HEK293T (cell line): Measurements from ENCODE around the gene AHCTF1.
"Not testable (repeated sequence)": the region's sequence is repeated elsewhere in the genome, so short reads cannot be mapped to it uniquely, and the experiment has no call there.

Experiments used
- CTCF ChIA-PET: fragments of 350-600 bp; formaldehyde crosslinking; extraction: SDS; loops from one replicate; lab custom pipeline; 2021; ENCODE audit warnings: antibody characterized with exemption, inconsistent platforms; lab: Yijun Ruan, JAX
- POLR2A ChIA-PET: fragments of 350-600 bp; formaldehyde crosslinking; extraction: SDS; loops from one replicate; lab custom pipeline; 2020; ENCODE audit warnings: antibody characterized with exemption, inconsistent platforms; lab: Yijun Ruan, JAX
- DNase-seq: peaks from one replicate; pipeline ENCODE4 v3.0.0; 2012; ENCODE audit warnings: mixed read lengths; ENCODE audit errors: extremely low spot score
- ARNT ChIP-seq: fragments of 450-650 bp; IDR thresholded peaks from 2 replicates; pipeline ENCODE4 v1.6.1; 2017; ENCODE audit warnings: mild to moderate bottlenecking
- BHLHE40 ChIP-seq: fragments of 450-650 bp; IDR thresholded peaks from 2 replicates; pipeline ENCODE4 v1.6.1; 2016; ENCODE audit warnings: mild to moderate bottlenecking, moderate library complexity, borderline replicate concordance
- CTBP1 ChIP-seq: fragments of 450-650 bp; IDR thresholded peaks from 2 replicates; pipeline ENCODE4 v1.6.1; 2016; ENCODE audit warnings: borderline replicate concordance
- ELF4 ChIP-seq: fragments of 450-650 bp; IDR thresholded peaks from 2 replicates; pipeline ENCODE4 v1.6.1; 2017; ENCODE audit warnings: antibody characterized with exemption
- FOXA1 ChIP-seq: fragments of 450-650 bp; IDR thresholded peaks from 2 replicates; pipeline ENCODE4 v1.6.1; 2016; ENCODE audit warnings: mild to moderate bottlenecking
- FOXK2 ChIP-seq: fragments of 450-650 bp; IDR thresholded peaks from 2 replicates; pipeline ENCODE4 v1.6.1; 2016; ENCODE audit warnings: mild to moderate bottlenecking
- FOXM1 ChIP-seq: fragments of 450-650 bp; IDR thresholded peaks from 2 replicates; pipeline ENCODE4 v1.6.1; 2017; ENCODE audit warnings: mild to moderate bottlenecking, borderline replicate concordance
- HDGF ChIP-seq: fragments of 450-650 bp; IDR thresholded peaks from 2 replicates; pipeline ENCODE4 v1.6.1; 2017; ENCODE audit warnings: antibody characterized with exemption, borderline replicate concordance
- L3MBTL2 ChIP-seq: fragments of 450-650 bp; conservative IDR thresholded peaks from 2 replicates; pipeline ENCODE4 v1.6.1; 2016; ENCODE audit warnings: mild to moderate bottlenecking
- LEF1 ChIP-seq: fragments of 450-650 bp; IDR thresholded peaks from 2 replicates; pipeline ENCODE4 v1.6.1; 2017; ENCODE audit warnings: mild to moderate bottlenecking, borderline replicate concordance
- NFRKB ChIP-seq: fragments of 450-650 bp; IDR thresholded peaks from 2 replicates; pipeline ENCODE4 v1.6.1; 2016; ENCODE audit warnings: mild to moderate bottlenecking, moderate library complexity
- PKNOX1 ChIP-seq: fragments of 450-650 bp; IDR thresholded peaks from 2 replicates; pipeline ENCODE4 v1.6.1; 2016
- SP1 ChIP-seq: fragments of 450-650 bp; IDR thresholded peaks from 2 replicates; pipeline ENCODE4 v1.6.1; 2017
- SUZ12 ChIP-seq: fragments of 450-650 bp; IDR thresholded peaks from 2 replicates; pipeline ENCODE4 v1.6.1; 2016; ENCODE audit warnings: mild to moderate bottlenecking
- TARDBP ChIP-seq: fragments of 450-650 bp; IDR thresholded peaks from 2 replicates; pipeline ENCODE4 v1.6.1; 2016
- ZNF384 ChIP-seq: fragments of 450-650 bp; IDR thresholded peaks from 2 replicates; pipeline ENCODE4 v1.6.1; 2016

AHCTF1 gene

DNA sequence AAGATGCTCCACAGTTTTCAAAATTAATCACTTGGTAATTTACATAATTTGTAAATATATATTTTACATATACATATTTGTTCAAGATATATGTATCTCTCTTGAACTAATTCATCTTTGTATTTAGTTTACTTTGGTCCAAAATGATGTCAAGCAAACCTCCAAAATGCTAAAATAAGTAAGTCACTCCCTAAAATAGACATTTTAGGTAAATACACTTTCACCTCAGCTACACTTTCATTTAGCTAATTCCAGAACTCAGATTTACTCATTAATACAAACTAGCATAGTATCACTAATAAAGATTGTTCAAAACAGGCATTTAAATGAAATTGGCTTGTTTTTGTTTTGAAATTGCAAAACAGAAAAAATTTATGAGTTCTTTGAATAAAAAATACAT lies 40.6 kb downstream of the AHCTF1 start:
- no peak for DNase-seq
- CTCF ChIA-PET = no interaction called here
- TF ChIP-seq ZNF384 = no peak
- no peak for TF ChIP-seq ELF4
- POLR2A ChIA-PET = no interaction called here

GRCh38 chr1:246888522-246888921 lies 43.2 kb downstream of the AHCTF1 start:
- DNase-seq = no peak

DNA sequence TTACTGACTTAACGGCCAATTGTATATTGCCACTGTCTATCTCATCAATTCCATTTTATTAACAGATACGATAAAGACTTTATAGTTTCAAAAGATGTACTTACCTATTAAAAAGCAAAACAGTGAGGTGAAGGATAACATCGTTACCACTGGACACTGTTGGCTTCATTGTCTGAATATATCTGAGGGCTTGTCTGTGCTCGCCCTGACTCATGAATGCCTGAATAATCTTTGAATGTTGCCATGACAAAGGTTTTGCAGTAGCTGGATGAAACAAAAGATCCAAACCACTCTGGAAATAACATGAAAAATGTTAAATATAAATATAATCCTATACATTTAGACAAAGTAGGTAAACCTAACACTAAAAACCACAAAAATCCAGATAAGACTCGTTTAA lies 46.4 kb downstream of the AHCTF1 start:
- CTCF ChIA-PET, DNase-seq, POLR2A ChIA-PET: not testable (repeated sequence)

More at GRCh38 chr1:246888522-246888921, 43.2 kb downstream of the AHCTF1 start:
- CTCF ChIA-PET = no interaction called here
- no peak for TF ChIP-seq L3MBTL2
- no peak for TF ChIP-seq BHLHE40
- TF ChIP-seq NFRKB = no peak
- TF ChIP-seq SP1 = no peak
- no peak for TF ChIP-seq HDGF
- TF ChIP-seq ELF4 = no peak
- POLR2A ChIA-PET = no interaction called here

GRCh38 chr1:246878551-246878950 lies 53.2 kb downstream of the AHCTF1 start:
- ChIA-PET POLR2A (no interaction called here), CTCF (no interaction called here)
- DNase-seq = no peak
- TF ChIP-seq FOXK2 (no peak), ZNF384 (no peak), LEF1 (no peak), TARDBP (no peak), HDGF (no peak), FOXA1 (no peak), PKNOX1 (no peak), SUZ12 (no peak), CTBP1 (no peak), L3MBTL2 (no peak)

DNA sequence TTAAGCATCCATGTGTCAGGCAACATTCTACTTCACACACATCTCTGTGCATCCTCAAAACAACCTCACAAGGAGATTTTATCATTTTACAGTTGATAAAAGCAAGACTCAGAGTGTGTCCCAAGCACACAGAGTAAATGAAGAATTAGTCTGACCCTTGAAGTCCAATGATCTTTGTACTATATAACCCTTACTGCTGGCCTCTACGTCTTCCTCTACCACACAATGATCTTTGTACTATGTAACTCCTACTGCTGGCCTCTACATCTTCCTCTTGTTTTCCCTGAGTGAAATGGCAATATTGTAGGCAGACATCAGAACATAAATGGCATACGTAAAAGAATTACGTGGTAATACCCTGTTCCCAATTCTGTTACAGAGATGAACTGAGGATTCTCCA lies 55.3 kb downstream of the AHCTF1 start:
- ChIA-PET CTCF (no interaction called here), POLR2A (no interaction called here)
- TF ChIP-seq LEF1 (no peak), HDGF (no peak), FOXM1 (no peak), CTBP1 (no peak), FOXA1 (no peak), L3MBTL2 (no peak), PKNOX1 (no peak), FOXK2 (no peak), NFRKB (no peak), TARDBP (no peak), BHLHE40 (no peak), ARNT (no peak), SUZ12 (no peak), ZNF384 (no peak), ELF4 (no peak)
- no peak for DNase-seq

DNA sequence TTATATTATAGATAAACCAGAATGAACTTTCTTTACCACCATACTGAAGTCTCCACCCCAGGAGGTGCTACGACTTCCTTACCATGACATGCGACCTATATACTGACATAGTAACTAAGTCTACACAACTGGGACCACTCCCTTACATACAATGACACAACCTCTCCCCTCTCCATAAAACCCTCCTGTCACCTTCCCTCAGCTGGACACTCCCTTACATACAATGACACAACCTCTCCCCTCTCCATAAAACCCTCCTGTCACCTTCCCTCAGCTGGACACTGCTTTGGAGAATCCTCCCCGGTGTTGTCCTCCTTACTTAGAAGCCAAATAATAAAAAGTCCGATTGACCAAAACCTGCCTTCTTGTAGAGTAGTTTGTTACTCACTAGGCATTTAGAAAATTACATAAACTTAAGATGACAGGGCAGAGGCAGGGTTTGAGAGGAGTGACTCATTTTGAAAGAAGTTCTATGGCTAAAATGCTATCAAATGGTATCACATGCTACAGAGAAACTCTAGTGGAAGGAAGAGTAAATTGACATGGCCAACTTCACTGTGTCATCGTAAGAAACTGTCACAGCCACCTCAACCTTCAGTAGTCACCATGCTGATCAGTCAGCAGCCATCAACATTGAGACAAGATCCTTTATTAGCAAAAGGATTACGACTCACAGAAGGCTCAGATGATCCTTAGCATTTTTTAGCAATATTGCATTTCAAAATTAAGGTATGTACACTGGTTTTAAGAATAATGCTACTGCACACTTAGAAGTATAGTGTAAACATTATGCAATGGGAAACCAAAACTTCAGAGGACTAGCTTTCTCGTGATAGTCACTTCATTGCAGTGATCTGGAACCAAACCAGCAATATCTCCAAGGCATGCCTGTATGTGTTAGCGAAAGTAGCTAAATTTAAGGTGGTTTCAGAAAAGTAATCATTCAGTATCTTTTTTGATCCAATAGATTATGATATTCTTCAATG lies 56.4 kb downstream of the AHCTF1 start:
- ChIA-PET POLR2A (no interaction called here), CTCF (no interaction called here)
- DNase-seq = no peak
- no peak for TF ChIP-seq BHLHE40
- no peak for TF ChIP-seq HDGF
- no peak for TF ChIP-seq CTBP1
- TF ChIP-seq FOXK2 = no peak
- TF ChIP-seq ARNT = no peak
- TF ChIP-seq PKNOX1 = no peak
- TF ChIP-seq FOXA1 = no peak
- TF ChIP-seq SP1 = no peak

DNA sequence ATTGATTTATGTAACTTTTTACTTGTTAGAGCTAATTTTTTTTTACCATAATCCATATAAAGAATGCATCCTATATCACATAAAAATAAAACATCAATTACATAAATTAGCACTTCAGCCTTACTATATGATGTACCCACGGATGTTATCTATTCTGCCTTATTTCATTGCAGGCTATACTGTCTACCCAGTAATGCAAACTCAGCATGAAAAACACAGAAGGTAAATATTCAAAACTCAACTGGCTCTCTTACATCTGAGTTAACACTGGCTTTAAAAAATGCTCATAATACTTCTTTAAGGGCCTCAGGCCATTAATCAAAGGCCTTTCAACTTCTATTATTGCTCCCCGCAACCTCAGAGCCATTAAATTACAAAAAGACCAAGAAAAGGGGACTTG lies 65.8 kb downstream of the AHCTF1 start:
- POLR2A ChIA-PET = no interaction called here

GRCh38 chr1:246863791-246864190 lies 68.0 kb downstream of the AHCTF1 start:
- POLR2A ChIA-PET, CTCF ChIA-PET, DNase-seq: not testable (repeated sequence)

More for the DNA sequence above, 65.8 kb downstream of the AHCTF1 start:
- no peak for DNase-seq
- CTCF ChIA-PET = no interaction called here
- TF ChIP-seq FOXA1 (no peak), SP1 (no peak), FOXM1 (no peak), SUZ12 (no peak), ELF4 (no peak), LEF1 (no peak), TARDBP (no peak), FOXK2 (no peak), ARNT (no peak), CTBP1 (no peak), NFRKB (no peak), PKNOX1 (no peak)
